Nucleus accumbens (tissue), 56 donors: ENCODE measurements around the gene EXOC3L2.

Source experiments
- DNase-seq, 56 donors: peaks; one replicate each; lab custom pipeline; 2025; lab: John Stamatoyannopoulos, UW

Gene EXOC3L2

DNA sequence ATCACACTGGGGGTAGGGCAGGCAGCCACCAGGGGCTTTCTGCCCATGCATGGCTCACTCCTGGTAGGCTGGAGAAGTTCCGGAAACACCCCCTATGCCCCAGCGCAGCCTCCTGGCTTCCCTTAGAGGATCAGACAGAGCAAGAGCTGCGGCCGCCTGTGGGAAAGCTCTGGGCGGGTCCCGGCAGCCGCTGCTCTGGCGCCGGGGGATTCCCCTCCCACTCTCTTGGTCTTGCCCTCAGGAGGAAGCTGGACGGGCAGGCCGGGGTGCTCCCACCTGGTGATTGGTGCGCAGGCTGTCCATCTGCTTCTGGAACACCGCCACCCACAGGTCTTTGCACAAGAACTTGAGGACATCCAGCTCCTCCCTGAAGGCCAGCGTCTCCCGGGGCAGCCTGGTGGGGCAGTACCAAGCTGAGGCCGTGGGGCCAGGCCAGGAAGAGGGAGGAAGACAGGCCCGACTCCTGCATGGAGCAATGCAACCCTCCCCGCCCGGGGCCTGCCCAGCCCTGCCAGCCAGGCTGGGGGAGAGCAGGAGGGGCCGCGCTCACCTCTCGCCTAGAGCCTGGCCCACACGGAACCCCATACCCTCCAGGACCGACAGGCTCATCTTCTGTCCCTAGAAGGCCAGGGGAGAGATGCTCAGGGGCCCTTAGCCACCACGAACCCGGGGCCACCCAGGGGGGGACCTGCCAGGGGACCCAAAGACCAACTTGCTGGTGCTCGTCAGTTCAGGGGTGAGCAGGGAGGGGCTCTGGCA is 80.5 kb downstream of the EXOC3L2 start:
- no peak for DNase-seq

- no peak for DNase-seq
Measured at GRCh38 chr19:45163751-45164460, 81.3 kb downstream of the EXOC3L2 start.

- no peak for DNase-seq
Measured at GRCh38 chr19:45163156-45163555, 82.1 kb downstream of the EXOC3L2 start.

DNA sequence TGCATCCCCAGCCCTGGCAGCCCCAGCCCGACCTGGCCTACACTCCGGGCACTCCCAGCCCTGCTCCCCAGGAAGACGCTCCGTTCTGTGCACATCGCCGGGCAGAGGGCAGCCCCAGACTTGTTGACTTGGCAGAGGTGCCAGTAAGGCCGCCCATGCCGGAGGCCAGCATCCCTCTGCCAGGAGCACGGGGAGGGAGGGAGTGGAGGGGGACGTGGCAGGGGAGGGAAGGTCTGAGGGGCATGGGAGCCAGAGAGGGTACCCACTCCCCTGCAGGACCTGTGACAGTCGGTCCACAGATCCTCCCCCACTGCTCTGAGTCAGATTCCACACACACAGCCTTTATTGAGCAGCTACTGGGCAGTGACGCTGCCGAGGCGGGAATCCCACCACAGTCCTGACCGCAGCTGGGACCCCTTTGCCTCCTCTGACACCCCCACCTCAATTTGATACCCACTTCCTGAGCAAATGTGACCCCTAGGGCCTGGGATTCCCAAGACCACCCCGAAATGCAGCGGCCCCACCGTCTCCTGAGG is 82.5 kb downstream of the EXOC3L2 start:
- DNase-seq, result no peak
